Gastroesophageal sphincter (tissue), 4 donors: ENCODE results near the gene MBTD1. TPM values are rescaled to one million over a fixed set of nuclear protein-coding genes. Genes with fewer than 3 reads are reported as not detected.
A peak's percentile ranks its signal among the peaks of the same experiment; 100 is the strongest.

Experiments
- ATAC-seq: fragments of 150-250 bp; one replicate; pipeline ENCODE4 v1.9.1; 2016; ENCODE audit warnings: mild to moderate bottlenecking, moderate library complexity
- H3K27ac ChIP-seq, 4 donors: fragments of 200-600 bp; sonication (generic) in 3 of 4; 1 replicate in 3 of 4; 2 replicates in 1 of 4; pipeline ENCODE4 v1.5.1; 2016 to 2019
- H3K27me3 ChIP-seq: fragments of 200-600 bp; sonication (generic); one replicate; pipeline ENCODE4 v1.5.1; 2019
- H3K36me3 ChIP-seq, 2 donors: fragments of 200-600 bp; sonication (generic); one replicate each; pipeline ENCODE4 v1.5.1; 2019; ENCODE audit warnings: control low read depth in 1 of 2
- H3K4me1 ChIP-seq, 3 donors: fragments of 200-600 bp; sonication (generic); 1 replicate in 2 of 3; 2 replicates in 1 of 3; pipeline ENCODE4 v1.5.1; 2016 to 2019; ENCODE audit warnings: control low read depth in 2 of 3
- H3K4me3 ChIP-seq, 2 donors: fragments of 200-600 bp; sonication (generic); one replicate each; pipeline ENCODE4 v1.5.1; 2019; ENCODE audit warnings: mild to moderate bottlenecking in 1 of 2, moderate library complexity in 1 of 2
- H3K9me3 ChIP-seq, 3 donors: fragments of 200-600 bp; sonication (generic); one replicate each; pipeline ENCODE4 v1.5.1; 2017 to 2019; ENCODE audit warnings: control low read depth in 2 of 3
- EP300 ChIP-seq: sonication (generic); formaldehyde crosslinking; IDR thresholded peaks from one replicate; pipeline ENCODE4 v1.6.1; 2017; ENCODE audit warnings: antibody characterized with exemption, mild to moderate bottlenecking
- POLR2A ChIP-seq, 2 donors: fragments of 450-650 bp; IDR thresholded peaks; one replicate each; pipeline ENCODE4 v1.6.1; 2017; ENCODE audit warnings: antibody characterized with exemption in 2 of 2, mild to moderate bottlenecking in 2 of 2, moderate library complexity in 1 of 2
- POLR2AphosphoS5 ChIP-seq: sonication (generic); formaldehyde crosslinking; IDR thresholded peaks from one replicate; pipeline ENCODE4 v1.6.1; 2017; ENCODE audit warnings: antibody characterized with exemption
- WGBS, 2 donors: methylation state at CpG; one replicate each; pipeline ENCODE4 v1.1.5; 2018; ENCODE audit warnings: low coverage in 1 of 2; 5-methylcytosine and 5-hydroxymethylcytosine counted together
- total RNA-seq, 4 donors: library from RNA; depleted of rRNA; stranded (reverse); fragments of >200 nt; gene quantifications; one replicate each; pipeline ENCODE4 v1.1.0, GENCODE V29; 2016
- TF ChIP-seq, protein P1 (sequence below), 4 experiments: fragments of 200-600 bp in 2 of 4; fragments of 450-650 bp in 2 of 4; sonication (generic) in 1 of 4; IDR thresholded peaks; one replicate each; pipeline ENCODE4 v1.5.1; 2017 to 2019; ENCODE audit warnings: antibody characterized with exemption in 4 of 4, mild to moderate bottlenecking in 2 of 4, moderate library complexity in 2 of 4

Gene MBTD1
- total RNA-seq, 4 donors from 2014 or later, result 7.3 to 19.9 (median 13.1) TPM

DNA sequence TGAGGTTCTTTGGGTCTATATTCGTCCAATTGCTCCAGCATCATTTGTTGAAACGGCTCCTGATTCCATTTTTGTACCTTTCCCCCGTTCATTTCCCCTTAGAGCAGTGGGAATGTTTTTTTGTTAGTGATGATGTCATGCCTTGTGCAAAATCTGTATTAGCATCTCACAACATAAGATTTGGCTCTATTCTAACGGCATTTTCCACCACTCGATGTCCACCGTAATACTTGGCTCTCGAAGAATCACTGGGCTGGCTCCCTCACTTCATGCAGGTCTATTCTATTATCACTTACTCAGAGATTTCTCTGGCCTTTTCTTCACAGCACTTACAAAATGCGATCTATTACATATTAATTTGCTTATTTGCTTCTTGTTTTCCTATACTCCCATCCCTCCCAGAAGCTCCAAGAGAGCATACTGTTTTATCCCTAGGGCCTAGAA, 107.1 kb downstream of the MBTD1 start:
- Histone ChIP-seq H3K9me3 (no peaks in the 10 kb centered on the region), H3K4me1 (peaks cover 0 to 26% (median 12%) of the 10 kb centered on the region in 3 donors), H3K27me3 (no peaks in the 10 kb centered on the region), H3K27ac (peak overlapping the region; percentile 84 to 92 (median 88)), H3K4me3 (peak overlapping the region; percentile 30 to 67), H3K36me3 (no peaks in the 10 kb centered on the region)
- WGBS, 2 donors, result 3 to 4% methylated on average over 8 of the region's 8 CpGs
- ATAC-seq, result peak; percentile 23
- no peak for TF ChIP-seq EP300
- no peak for TF ChIP-seq POLR2A (IDR thresholded peaks at IDR 0.05)
- TF ChIP-seq POLR2AphosphoS5, result no peak
- TF ChIP-seq, protein P1, sequence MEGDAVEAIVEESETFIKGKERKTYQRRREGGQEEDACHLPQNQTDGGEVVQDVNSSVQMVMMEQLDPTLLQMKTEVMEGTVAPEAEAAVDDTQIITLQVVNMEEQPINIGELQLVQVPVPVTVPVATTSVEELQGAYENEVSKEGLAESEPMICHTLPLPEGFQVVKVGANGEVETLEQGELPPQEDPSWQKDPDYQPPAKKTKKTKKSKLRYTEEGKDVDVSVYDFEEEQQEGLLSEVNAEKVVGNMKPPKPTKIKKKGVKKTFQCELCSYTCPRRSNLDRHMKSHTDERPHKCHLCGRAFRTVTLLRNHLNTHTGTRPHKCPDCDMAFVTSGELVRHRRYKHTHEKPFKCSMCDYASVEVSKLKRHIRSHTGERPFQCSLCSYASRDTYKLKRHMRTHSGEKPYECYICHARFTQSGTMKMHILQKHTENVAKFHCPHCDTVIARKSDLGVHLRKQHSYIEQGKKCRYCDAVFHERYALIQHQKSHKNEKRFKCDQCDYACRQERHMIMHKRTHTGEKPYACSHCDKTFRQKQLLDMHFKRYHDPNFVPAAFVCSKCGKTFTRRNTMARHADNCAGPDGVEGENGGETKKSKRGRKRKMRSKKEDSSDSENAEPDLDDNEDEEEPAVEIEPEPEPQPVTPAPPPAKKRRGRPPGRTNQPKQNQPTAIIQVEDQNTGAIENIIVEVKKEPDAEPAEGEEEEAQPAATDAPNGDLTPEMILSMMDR (IDR thresholded peaks at IDR 0.05), result no peak

DNA sequence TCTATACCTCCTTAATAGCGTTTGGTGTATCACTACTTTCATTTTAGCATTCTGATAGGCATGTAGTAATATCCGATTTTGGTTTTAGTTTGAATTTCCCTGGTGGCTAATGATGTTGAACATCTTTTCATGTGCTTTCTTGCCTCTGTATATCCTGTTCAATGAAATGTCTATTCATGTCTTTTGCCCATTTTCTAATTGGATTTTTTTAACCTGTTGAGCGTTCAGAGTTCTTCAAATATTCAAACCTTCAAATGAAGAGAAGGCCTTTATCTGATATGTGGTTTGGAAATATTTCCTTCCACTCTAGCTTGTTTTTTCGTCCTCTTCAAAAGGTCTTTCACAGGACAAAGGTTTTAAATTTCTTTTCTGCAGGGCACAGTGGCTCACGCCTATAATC, 108.9 kb downstream of the MBTD1 start:
- Histone ChIP-seq H3K27ac (no peak overlapping the region), H3K9me3 (no peaks in the 10 kb centered on the region), H3K36me3 (no peaks in the 10 kb centered on the region), H3K4me3 (no peak overlapping the region), H3K4me1 (peaks cover 0 to 26% (median 12%) of the 10 kb centered on the region in 3 donors), H3K27me3 (no peaks in the 10 kb centered on the region)
- no peak for TF ChIP-seq POLR2A (IDR thresholded peaks at IDR 0.05)
- TF ChIP-seq, protein P1 (IDR thresholded peaks at IDR 0.05), result no peak
- no peak for TF ChIP-seq POLR2AphosphoS5
- no peak for TF ChIP-seq EP300
- ATAC-seq, result no peak
- WGBS, 2 donors, result 86 to 100% methylated on average over 2 to 4 of the region's 5 CpGs

DNA sequence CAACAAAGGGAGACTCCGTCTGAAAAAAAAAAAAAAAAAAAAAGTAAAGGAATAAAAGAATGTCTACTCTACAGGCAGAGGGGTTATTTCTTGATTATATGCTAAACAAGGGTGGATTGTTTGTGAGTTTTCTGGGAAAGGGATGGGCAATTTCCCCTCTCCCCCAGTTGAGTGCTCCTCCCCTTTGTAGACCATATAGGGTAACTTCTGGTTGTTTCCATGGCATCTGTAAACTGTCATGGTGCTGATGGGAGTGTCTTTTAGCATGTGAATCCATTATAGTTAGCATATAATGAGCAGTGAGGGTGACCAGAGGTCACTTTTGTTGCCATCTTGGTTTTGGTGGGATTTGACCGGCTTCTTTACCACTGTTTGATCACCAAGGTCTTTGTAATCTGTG, 110.7 kb downstream of the MBTD1 start:
- WGBS, 2 donors, result 62 to 100% methylated on average over 1 to 2 of the region's 2 CpGs
- no peaks in the 10 kb centered on the region for H3K36me3 ChIP-seq
- no peak for ATAC-seq
- no peak overlapping the region for H3K27ac ChIP-seq
- no peak for TF ChIP-seq POLR2AphosphoS5
- TF ChIP-seq EP300, result no peak
- TF ChIP-seq, protein P1 (IDR thresholded peaks at IDR 0.05), result no peak
- TF ChIP-seq POLR2A (IDR thresholded peaks at IDR 0.05), result no peak
- H3K4me3 ChIP-seq, result no peak overlapping the region
- H3K9me3 ChIP-seq, result no peaks in the 10 kb centered on the region
- no peaks in the 10 kb centered on the region for H3K27me3 ChIP-seq
- H3K4me1 ChIP-seq, result peaks cover 0 to 14% (median 6%) of the 10 kb centered on the region in 3 donors

GRCh38 chr17:51147650-51148049, 112.2 kb downstream of the MBTD1 start:
- no peaks in the 10 kb centered on the region for H3K9me3 ChIP-seq
- H3K4me3 ChIP-seq, result no peak overlapping the region
- WGBS, 2 donors, result 67 to 79% methylated on average over 4 of the region's 4 CpGs
- no peaks in the 10 kb centered on the region for H3K27me3 ChIP-seq
- H3K4me1 ChIP-seq, result peaks cover 0 to 4% (median 4%) of the 10 kb centered on the region in 3 donors
- no peaks in the 10 kb centered on the region for H3K36me3 ChIP-seq
- ATAC-seq, result no peak
- H3K27ac ChIP-seq, result no peak overlapping the region
- no peak for TF ChIP-seq POLR2A (IDR thresholded peaks at IDR 0.05)
- TF ChIP-seq, protein P1 (IDR thresholded peaks at IDR 0.05), result no peak
- TF ChIP-seq EP300, result no peak
- TF ChIP-seq POLR2AphosphoS5, result no peak

DNA sequence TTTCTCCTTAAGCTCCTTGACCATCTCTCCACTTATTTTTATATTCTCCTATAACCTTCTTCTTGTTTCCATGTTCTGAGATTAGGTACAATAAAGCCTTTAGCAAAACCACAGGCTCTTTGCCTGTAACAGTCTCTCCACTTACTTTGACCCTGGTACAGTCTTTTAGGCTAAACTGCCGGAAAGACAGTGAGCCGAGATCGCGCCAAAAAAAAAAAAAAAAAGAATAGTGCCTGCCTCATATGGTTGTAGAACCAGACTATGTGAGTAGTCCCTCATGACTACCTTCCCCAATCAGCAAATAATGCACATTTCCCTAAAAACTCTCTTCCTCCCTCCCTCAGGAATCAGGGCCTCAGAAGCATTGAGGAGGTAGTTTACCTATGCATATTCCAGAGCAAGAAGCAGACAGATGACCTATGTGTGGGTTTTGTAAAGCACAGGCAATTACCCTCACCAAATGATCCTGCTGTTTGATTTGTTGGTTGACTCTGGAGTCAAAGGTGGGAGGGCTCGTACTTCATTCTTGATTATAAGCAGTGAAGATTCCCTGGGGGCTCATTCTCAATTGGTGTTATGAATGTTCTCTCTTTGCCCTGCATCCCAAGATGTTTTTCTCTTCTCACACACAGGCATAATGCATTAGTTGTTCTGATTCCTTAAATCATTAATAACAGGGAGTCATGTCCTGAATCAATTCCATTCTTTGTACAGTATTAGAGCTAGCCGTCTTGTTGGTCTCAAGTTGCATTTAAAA, 115.4 kb downstream of the MBTD1 start:
- Histone ChIP-seq H3K27me3 (no peaks in the 10 kb centered on the region), H3K27ac (no peak overlapping the region), H3K9me3 (no peaks in the 10 kb centered on the region), H3K4me3 (no peak overlapping the region), H3K4me1 (no peaks in the 10 kb centered on the region), H3K36me3 (no peaks in the 10 kb centered on the region)
- TF ChIP-seq POLR2A (IDR thresholded peaks at IDR 0.05), result no peak
- TF ChIP-seq POLR2AphosphoS5, result no peak
- TF ChIP-seq, protein P1 (IDR thresholded peaks at IDR 0.05), result no peak
- no peak for TF ChIP-seq EP300
- ATAC-seq, result no peak
- 60 to 72% methylated on average over 2 to 4 of the region's 6 CpGs for WGBS, 2 donors
